DND-41 (cell line): ENCODE results near the gene GABARAP.

Source experiments
- CTCF ChIP-seq: IDR thresholded peaks from 2 replicates; pipeline ENCODE4 v1.5.1; 2012; ENCODE audit warnings: borderline replicate concordance, low read length, moderate library complexity, mild to moderate bottlenecking; ENCODE audit not compliant: poor library complexity, severe bottlenecking; ENCODE audit errors: extremely low read depth
- EZH2 ChIP-seq: IDR thresholded peaks from 3 replicates; pipeline ENCODE4 v1.6.1; 2012; ENCODE audit warnings: borderline replicate concordance, low read depth, mild to moderate bottlenecking, moderate library complexity, low read length, inconsistent platforms; ENCODE audit not compliant: severe bottlenecking

- TF ChIP-seq EZH2 (no peak), CTCF (no peak)
Measured at GRCh38 chr17:7237266-7237760, 4.9 kb downstream of the GABARAP start.
